SK-N-SH (cell line): ENCODE measurements around the gene RNF112. TPM values are rescaled to one million over a fixed set of nuclear protein-coding genes. Genes with fewer than 3 reads are reported as not detected.

Experiments
- CTCF ChIA-PET: fragments of 300-600, 350-600 bp; formaldehyde crosslinking; extraction: SDS; loops from one replicate; lab custom pipeline; 2021; lab: Yijun Ruan, JAX
- POLR2A ChIA-PET: fragments of 350-600 bp; sonication (Branson Sonifier 250); formaldehyde crosslinking; extraction: SDS; loops from one replicate; lab custom pipeline; 2020; ENCODE audit warnings: antibody characterized with exemption, inconsistent platforms; lab: Yijun Ruan, JAX
- DNase-seq: peaks from one replicate; pipeline ENCODE4 v3.0.0; 2012
- H2AFZ ChIP-seq: fragments of 200-600 bp; sonication (generic); 2 replicates; pipeline ENCODE4 v1.8.1; 2016; ENCODE audit warnings: antibody characterized with exemption, mild to moderate bottlenecking, low read depth
- H3F3A ChIP-seq: fragments of 200-600 bp; sonication (generic); replicated peaks from 2 replicates; pipeline ENCODE3; 2016; ENCODE audit warnings: antibody characterized with exemption, mild to moderate bottlenecking; ENCODE audit not compliant: insufficient read depth
- H3K27ac ChIP-seq, 2 experiments: fragments of 200-500 bp in 1 of 2; fragments of 200-600 bp in 1 of 2; sonication (Bioruptor generic) in 1 of 2; sonication (generic), shearing (Covaris generic) in 1 of 2; 2 replicates each; pipeline versions ENCODE4 v1.5.1 to v1.6.1; 2014 to 2016; ENCODE audit warnings: low read depth in 2 of 2, inconsistent platforms in 1 of 2, low read length in 1 of 2, mild to moderate bottlenecking in 1 of 2, mixed read lengths in 1 of 2
- H3K27me3 ChIP-seq: fragments of 200-600 bp; sonication (generic), shearing (Covaris generic); 2 replicates; pipeline ENCODE4 v1.6.1; 2016; ENCODE audit warnings: mixed run types; ENCODE audit not compliant: insufficient read depth
- H3K36me3 ChIP-seq, 2 experiments: fragments of 200-500 bp in 1 of 2; fragments of 200-600 bp in 1 of 2; sonication (Bioruptor generic) in 1 of 2; sonication (generic) in 1 of 2; replicated peaks in 1 of 2; 2 replicates each; pipeline versions ENCODE3 to v1.5.1; 2014 to 2016; ENCODE audit warnings: low read length in 1 of 2, mild to moderate bottlenecking in 1 of 2; ENCODE audit not compliant: insufficient read depth in 2 of 2, control insufficient read depth in 1 of 2
- H3K4me1 ChIP-seq, 2 experiments: fragments of 200-500 bp in 1 of 2; fragments of 200-600 bp in 1 of 2; sonication (Bioruptor generic) in 1 of 2; sonication (generic), shearing (Covaris generic) in 1 of 2; 2 replicates each; pipeline versions ENCODE4 v1.5.1 to v1.6.1; 2014 to 2016; ENCODE audit warnings: low read depth in 1 of 2, low read length in 1 of 2, mixed run types in 1 of 2; ENCODE audit not compliant: insufficient read depth in 2 of 2, control insufficient read depth in 1 of 2
- H3K4me2 ChIP-seq: fragments of 200-600 bp; sonication (generic), shearing (Covaris generic); 2 replicates; pipeline ENCODE4 v1.6.1; 2017; ENCODE audit warnings: mixed run types
- H3K4me3 ChIP-seq, 2 experiments: fragments of 200-500 bp in 1 of 2; fragments of 200-600 bp in 1 of 2; sonication (Bioruptor generic) in 1 of 2; sonication (generic), shearing (Covaris generic) in 1 of 2; 2 replicates each; pipeline versions ENCODE4 v1.5.1 to v1.8.1; 2014 to 2016; ENCODE audit warnings: low read depth in 2 of 2, inconsistent platforms in 1 of 2, low read length in 1 of 2, mild to moderate bottlenecking in 1 of 2, mixed read lengths in 1 of 2, moderate library complexity in 1 of 2
- H3K79me2 ChIP-seq: fragments of 200-600 bp; sonication (generic); 2 replicates; pipeline ENCODE4 v1.8.1; 2017; ENCODE audit warnings: mild to moderate bottlenecking; ENCODE audit not compliant: insufficient read depth
- H3K9ac ChIP-seq: fragments of 200-600 bp; sonication (generic); 2 replicates; pipeline ENCODE4 v1.6.1; 2017; ENCODE audit warnings: mixed run types
- H3K9me2 ChIP-seq: fragments of 200-600 bp; sonication (generic); 2 replicates; pipeline ENCODE4 v1.6.1; 2017; ENCODE audit warnings: mixed run types
- H3K9me3 ChIP-seq: fragments of 200-600 bp; sonication (generic); 2 replicates; pipeline ENCODE4 v1.6.1; 2017; ENCODE audit warnings: mixed run types, mild to moderate bottlenecking, moderate library complexity
- H4K20me1 ChIP-seq: fragments of 200-600 bp; sonication (generic); 2 replicates; pipeline ENCODE4 v1.6.1; 2017; ENCODE audit warnings: mild to moderate bottlenecking, mixed run types; ENCODE audit not compliant: insufficient read depth
- CTCF ChIP-seq: fragments of 200-600 bp; sonication (generic); IDR thresholded peaks from 2 replicates; pipeline ENCODE4 v1.6.1; 2017; ENCODE audit warnings: antibody characterized with exemption, mild to moderate bottlenecking, moderate library complexity
- ELF1 ChIP-seq: IDR thresholded peaks from 2 replicates; pipeline ENCODE4 v1.4.0; 2012
- FOSL2 ChIP-seq: IDR thresholded peaks from 2 replicates; pipeline ENCODE4 v1.4.0; 2012; ENCODE audit warnings: low read depth, mild to moderate bottlenecking, moderate library complexity, borderline replicate concordance
- FOXJ3 ChIP-seq: sonication (generic); formaldehyde crosslinking; IDR thresholded peaks from 2 replicates; pipeline ENCODE4 v1.5.1; 2020; ENCODE audit warnings: mild to moderate bottlenecking, missing genetic modification reagents
- FOXM1 ChIP-seq: IDR thresholded peaks from 2 replicates; pipeline ENCODE4 v1.4.0; 2012; ENCODE audit warnings: low read depth, mild to moderate bottlenecking
- GABPA ChIP-seq: IDR thresholded peaks from 2 replicates; pipeline ENCODE4 v1.4.0; 2012; ENCODE audit warnings: low read depth, mild to moderate bottlenecking
- GATA2 ChIP-seq: sonication (generic); formaldehyde crosslinking; IDR thresholded peaks from 2 replicates; pipeline ENCODE4 v1.5.0; 2020; ENCODE audit warnings: mild to moderate bottlenecking, missing genetic modification reagents
- IRF3 ChIP-seq: fragments of 150-350 bp; IDR thresholded peaks from 2 replicates; pipeline ENCODE4 v1.6.1; 2016; ENCODE audit warnings: mild to moderate bottlenecking, low read depth, low read length
- MEF2A ChIP-seq: IDR thresholded peaks from 2 replicates; pipeline ENCODE4 v1.4.0; 2012; ENCODE audit warnings: low read depth, borderline replicate concordance
- MXI1 ChIP-seq: IDR thresholded peaks from 2 replicates; pipeline ENCODE4 v1.6.1; 2012; ENCODE audit warnings: mild to moderate bottlenecking, low read depth, low read length, improper control_type of control experiment
- NRF1 ChIP-seq: IDR thresholded peaks from 2 replicates; pipeline ENCODE4 v1.6.1; 2012; ENCODE audit warnings: low read depth, mild to moderate bottlenecking, low read length
- PBX3 ChIP-seq: IDR thresholded peaks from 2 replicates; pipeline ENCODE4; 2012
- POLR2AphosphoS5 ChIP-seq: IDR thresholded peaks from 2 replicates; pipeline ENCODE4 v1.6.1; 2012; ENCODE audit warnings: low read depth, low read length
- RCOR1 ChIP-seq: fragments of 150-350 bp; IDR thresholded peaks from 2 replicates; pipeline ENCODE4 v1.6.1; 2017; ENCODE audit warnings: antibody characterized with exemption, low read length
- SMC3 ChIP-seq: IDR thresholded peaks from 2 replicates; pipeline ENCODE4 v1.6.1; 2012; ENCODE audit warnings: low read depth, low read length, improper control_type of control experiment
- TAF1 ChIP-seq: IDR thresholded peaks from 2 replicates; pipeline ENCODE4 v1.6.1; 2012; ENCODE audit warnings: low read depth, mild to moderate bottlenecking, low read length, moderate library complexity, borderline replicate concordance
- TCF12 ChIP-seq: IDR thresholded peaks from 2 replicates; pipeline ENCODE4 v1.4.0; 2012
- USF1 ChIP-seq: IDR thresholded peaks from 2 replicates; pipeline ENCODE4 v1.4.0; 2012; ENCODE audit warnings: low read depth, borderline replicate concordance
- USF2 ChIP-seq: fragments of 150-350 bp; IDR thresholded peaks from 2 replicates; pipeline ENCODE4 v1.6.1; 2017; ENCODE audit warnings: antibody characterized with exemption, low read length, low read depth, borderline replicate concordance
- ZBTB33 ChIP-seq: IDR thresholded peaks from 2 replicates; pipeline ENCODE4 v1.4.0; 2012; ENCODE audit warnings: low read depth, borderline replicate concordance
- WGBS: methylation state at CpG from one replicate; pipeline ENCODE4 v1.1.6; 2017; ENCODE audit warnings: low lambda C conversion rate; 5-methylcytosine and 5-hydroxymethylcytosine counted together
- polyA plus RNA-seq, 3 experiments: library from polyadenylated mRNA; depleted of rRNA; stranded (reverse); fragments of >200 nt; gene quantifications; 2 replicates each; pipeline ENCODE4 v1.2.3, GENCODE V29; 2012

RNF112 gene
- polyA plus RNA-seq, 1 of the 3 experiments (the other 2 are of a cell fraction) = 22.6 TPM

- WGBS = 97% methylated on average over 2 of the region's 2 CpGs
- CTCF ChIA-PET = interaction anchor here (1.1 to 7.4 kb wide), 2 partner anchors 39 to 44 kb away, joined by 3 to 79 read pairs; partner anchors contain the start of gene B9D1
Measured at GRCh38 chr17:19408346-19408710, 2.7 kb upstream of the RNF112 start.

More at GRCh38 chr17:19408346-19408710, 2.7 kb upstream of the RNF112 start:
- H3K9ac ChIP-seq = no peak overlapping the region
- H3K9me2 ChIP-seq = no peaks in the 10 kb centered on the region
- no peak for DNase-seq
- no peaks in the 10 kb centered on the region for H3K27me3 ChIP-seq
- H3F3A ChIP-seq = peaks cover 7% of the 10 kb centered on the region
- no peak overlapping the region for H3K4me2 ChIP-seq
- peaks cover 17 to 37% of the 10 kb centered on the region in 2 experiments; a peak in 3 of 4 replicates for H3K4me1 ChIP-seq
- H3K4me3 ChIP-seq = no peak overlapping the region
- H3K79me2 ChIP-seq = peaks cover 4% of the 10 kb centered on the region; the same call in 1 of the 2 replicates
- TF ChIP-seq GATA2 (CRISPR knock-in tag) (no peak), ELF1 (no peak), MXI1 (no peak), NRF1 (no peak), SMC3 (no peak), FOSL2 (no peak), MEF2A (no peak), FOXJ3 (CRISPR knock-in tag) (no peak), USF2 (no peak), IRF3 (no peak), RCOR1 (no peak), ZBTB33 (no peak), TAF1 (no peak), CTCF (no peak), POLR2AphosphoS5 (no peak), GABPA (no peak), FOXM1 (no peak), USF1 (no peak), TCF12 (no peak), PBX3 (no peak)
- no peaks in the 10 kb centered on the region for H3K36me3 ChIP-seq
- POLR2A ChIA-PET = interaction anchor here (1.7 kb wide), 1 partner anchor 30 kb away, joined by 5 read pairs; no protein-coding TSS in a partner anchor
- H3K27ac ChIP-seq = no peak overlapping the region
- no peaks in the 10 kb centered on the region for H3K9me3 ChIP-seq
- H2AFZ ChIP-seq = no peak overlapping the region
- no peaks in the 10 kb centered on the region for H4K20me1 ChIP-seq
